MCF 10A (cell line): Measurements from ENCODE around the gene DCAF15. TPM values are rescaled to one million over a fixed set of nuclear protein-coding genes. Genes with fewer than 3 reads are reported as not detected.

Experiments used
- BruUV-seq: library from RNA; stranded (reverse); fragments of 400-500 nt; replicated peaks from 2 replicates; lab custom pipeline; 2021; lab: Mats Ljungman, UMichigan
- CTCF ChIA-PET: fragments of 300-600 bp; sonication (Branson Sonifier 250); formaldehyde crosslinking; extraction: SDS; loops from one replicate; lab custom pipeline; 2021; ENCODE audit warnings: antibody characterized with exemption, inconsistent platforms; lab: Yijun Ruan, JAX
- POLR2A ChIA-PET: fragments of 300-600, 350-650 bp; sonication (Branson Sonifier 250); formaldehyde crosslinking; extraction: SDS; loops from one replicate; lab custom pipeline; 2020; ENCODE audit warnings: antibody characterized with exemption, inconsistent platforms; lab: Yijun Ruan, JAX
- DNase-seq: peaks from one replicate; pipeline ENCODE4 v3.0.0-alpha.2; 2018; ENCODE audit not compliant: unreplicated experiment
- H3K27ac Mint-ChIP-seq: one replicate; pipeline ENCODE4 v1.8.0; 2022; ENCODE audit warnings: mild to moderate bottlenecking, low read depth, mixed read lengths; ENCODE audit not compliant: unreplicated experiment
- H3K27me3 Mint-ChIP-seq: one replicate; pipeline ENCODE4 v1.8.0; 2022; ENCODE audit warnings: mixed read lengths; ENCODE audit not compliant: insufficient read depth, unreplicated experiment
- H3K36me3 Mint-ChIP-seq: one replicate; pipeline ENCODE4 v1.8.0; 2022; ENCODE audit warnings: mild to moderate bottlenecking, moderate library complexity, mixed read lengths; ENCODE audit not compliant: insufficient read depth, unreplicated experiment
- H3K4me1 Mint-ChIP-seq: one replicate; pipeline ENCODE4 v1.8.0; 2022; ENCODE audit warnings: mixed read lengths; ENCODE audit not compliant: insufficient read depth, unreplicated experiment
- H3K4me3 Mint-ChIP-seq: one replicate; pipeline ENCODE4 v1.8.0; 2022; ENCODE audit warnings: mild to moderate bottlenecking, moderate library complexity, mixed read lengths; ENCODE audit not compliant: unreplicated experiment
- H3K9me3 Mint-ChIP-seq: one replicate; pipeline ENCODE4 v1.8.0; 2022; ENCODE audit warnings: mixed read lengths; ENCODE audit not compliant: unreplicated experiment
- intact Hi-C: fragments of 100-400 bp; cut with micrococcal nuclease; formaldehyde crosslinking; loops from 2 replicates; pipeline ENCODE4 v1.14.1; 2022
- total RNA-seq: library from RNA; stranded (reverse); gene quantifications from 2 replicates; pipeline ENCODE4 v1.2.3, GENCODE V29; 2022
- TF ChIP-seq, protein P1 (sequence below): fragments of 200-600 bp; IDR thresholded peaks from one replicate; pipeline ENCODE4 v1.8.0; 2022; ENCODE audit warnings: antibody characterized with exemption, mild to moderate bottlenecking; ENCODE audit not compliant: unreplicated experiment

The DCAF15 gene
- total RNA-seq, 1 experiment from 2014 or later = 19.3 TPM

DNA sequence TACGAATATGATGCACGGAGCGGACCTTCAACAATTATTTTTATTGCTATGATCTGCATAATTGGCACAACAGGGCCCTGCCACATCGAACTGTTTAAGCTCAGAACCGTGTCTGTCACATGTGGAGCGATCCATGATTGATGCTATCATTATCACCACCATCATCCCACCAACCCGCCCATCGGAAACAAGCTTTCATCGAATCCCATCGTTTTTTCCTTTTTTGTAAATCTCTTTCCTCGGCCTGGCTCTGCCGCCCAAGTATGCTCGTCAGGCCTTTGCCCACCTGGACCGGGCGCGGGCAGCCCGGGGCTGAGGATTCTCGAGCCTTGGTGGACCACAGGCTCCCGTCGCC, 533 bp upstream of the DCAF15 start:
- ChIA-PET POLR2A (interaction anchor here (0.8 to 2.7 kb wide), 5 partner anchors 13 to 131 kb away, joined by 3 to 12 read pairs (median 3); partner anchors contain the start of gene RFX1), CTCF (interaction anchor here (0.6 to 1.1 kb wide), 4 partner anchors 10 to 919 kb away, joined by 3 to 4 read pairs (median 3); no protein-coding TSS in a partner anchor)
- DNase-seq = no peak
- intact Hi-C loops = loop anchor here (2.0 kb wide), 1 partner anchor 71 kb away; no protein-coding TSS in a partner anchor
- no peaks in the 10 kb centered on the region for H3K27me3 Mint-ChIP-seq
- no TSS peak for BruUV-seq
- H3K4me3 Mint-ChIP-seq = peak overlapping the region; percentile 89
- TF ChIP-seq, protein P1, sequence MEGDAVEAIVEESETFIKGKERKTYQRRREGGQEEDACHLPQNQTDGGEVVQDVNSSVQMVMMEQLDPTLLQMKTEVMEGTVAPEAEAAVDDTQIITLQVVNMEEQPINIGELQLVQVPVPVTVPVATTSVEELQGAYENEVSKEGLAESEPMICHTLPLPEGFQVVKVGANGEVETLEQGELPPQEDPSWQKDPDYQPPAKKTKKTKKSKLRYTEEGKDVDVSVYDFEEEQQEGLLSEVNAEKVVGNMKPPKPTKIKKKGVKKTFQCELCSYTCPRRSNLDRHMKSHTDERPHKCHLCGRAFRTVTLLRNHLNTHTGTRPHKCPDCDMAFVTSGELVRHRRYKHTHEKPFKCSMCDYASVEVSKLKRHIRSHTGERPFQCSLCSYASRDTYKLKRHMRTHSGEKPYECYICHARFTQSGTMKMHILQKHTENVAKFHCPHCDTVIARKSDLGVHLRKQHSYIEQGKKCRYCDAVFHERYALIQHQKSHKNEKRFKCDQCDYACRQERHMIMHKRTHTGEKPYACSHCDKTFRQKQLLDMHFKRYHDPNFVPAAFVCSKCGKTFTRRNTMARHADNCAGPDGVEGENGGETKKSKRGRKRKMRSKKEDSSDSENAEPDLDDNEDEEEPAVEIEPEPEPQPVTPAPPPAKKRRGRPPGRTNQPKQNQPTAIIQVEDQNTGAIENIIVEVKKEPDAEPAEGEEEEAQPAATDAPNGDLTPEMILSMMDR = no peak
- peak overlapping the region; percentile 63 for H3K27ac Mint-ChIP-seq
- peaks cover 15% of the 10 kb centered on the region for H3K36me3 Mint-ChIP-seq
- H3K9me3 Mint-ChIP-seq = no peaks in the 10 kb centered on the region
- peaks cover 9% of the 10 kb centered on the region for H3K4me1 Mint-ChIP-seq

DNA sequence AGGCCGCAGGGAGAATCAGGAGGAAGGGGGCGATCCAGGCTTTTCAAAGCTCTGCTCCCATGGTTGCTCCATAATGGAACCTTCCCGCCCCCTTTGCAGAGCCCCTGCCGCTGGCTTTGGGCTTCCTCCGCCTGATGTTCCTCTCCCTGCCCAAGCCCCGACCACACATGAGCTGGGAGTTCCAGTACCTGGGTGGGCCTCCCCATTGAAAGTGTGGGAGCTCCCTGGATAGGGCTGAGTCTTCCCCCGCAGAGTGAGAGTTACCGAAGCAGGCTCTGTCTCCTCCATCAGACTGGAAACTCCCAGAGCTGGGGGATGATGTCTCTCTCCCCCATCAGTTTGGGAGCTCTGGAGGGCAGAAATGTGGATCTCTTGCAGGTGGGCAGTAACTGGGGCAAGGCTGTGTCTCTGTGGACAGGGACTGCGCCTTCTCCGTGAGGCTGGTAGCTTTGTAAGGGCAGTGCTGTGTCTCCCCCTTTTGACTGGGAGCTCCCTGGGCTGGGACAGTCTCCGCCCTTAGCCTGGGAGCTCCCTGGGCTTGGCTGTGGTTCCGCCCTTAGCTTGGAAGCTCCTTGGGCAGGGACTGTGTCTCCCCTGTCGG, 722 bp downstream of the DCAF15 start:
- Mint-ChIP-seq H3K27ac (peak overlapping the region; percentile 63), H3K4me3 (peak overlapping the region; percentile 89), H3K36me3 (peaks cover 20% of the 10 kb centered on the region), H3K9me3 (no peaks in the 10 kb centered on the region), H3K27me3 (no peaks in the 10 kb centered on the region), H3K4me1 (peaks cover 9% of the 10 kb centered on the region)
- ChIA-PET CTCF (interaction anchor here (0.6 to 1.5 kb wide), 10 partner anchors 11 to 182 kb away, joined by 3 to 5 read pairs (median 3); no protein-coding TSS in a partner anchor), POLR2A (interaction anchor here (0.6 to 2.7 kb wide), 10 partner anchors 19 to 428 kb away, joined by 3 to 12 read pairs (median 3); partner anchors contain the start of genes ADGRE5, IL27RA and RFX1)
- TF ChIP-seq, protein P1 = no peak
- intact Hi-C loops = loop anchor here (2.0 kb wide), 1 partner anchor 72 kb away; no protein-coding TSS in a partner anchor
- BruUV-seq = no TSS peak
- DNase-seq = peak; percentile 71

DNA sequence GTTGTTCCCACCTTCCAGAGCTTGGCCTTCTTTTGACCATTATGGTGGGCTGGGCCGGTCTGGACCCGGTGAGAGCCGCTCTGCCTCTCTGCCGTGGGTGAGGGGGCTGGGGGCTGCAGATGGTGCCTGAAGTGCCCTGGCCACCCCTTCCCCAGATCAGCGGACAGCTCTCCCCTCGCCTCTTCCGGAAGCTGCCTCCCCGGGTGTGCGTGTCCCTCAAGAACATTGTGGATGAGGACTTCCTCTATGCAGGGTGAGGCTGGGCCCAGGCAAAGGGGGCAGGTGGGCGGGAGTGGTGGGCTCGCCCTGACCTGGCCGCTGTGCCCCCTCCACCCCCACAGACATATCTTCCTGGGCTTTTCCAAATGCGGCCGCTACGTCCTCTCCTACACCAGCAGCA, 1.9 kb downstream of the DCAF15 start:
- H3K27ac Mint-ChIP-seq = no peak overlapping the region
- ChIA-PET CTCF (interaction anchor here (0.6 to 1.8 kb wide), 7 partner anchors 43 to 552 kb away, joined by 3 to 7 read pairs (median 3); partner anchors contain the start of gene MISP3), POLR2A (no interaction called here)
- intact Hi-C loops = no loop called here
- peaks cover 9% of the 10 kb centered on the region for H3K4me1 Mint-ChIP-seq
- TF ChIP-seq, protein P1 = no peak
- H3K9me3 Mint-ChIP-seq = no peaks in the 10 kb centered on the region
- BruUV-seq = no TSS peak
- peaks cover 24% of the 10 kb centered on the region for H3K36me3 Mint-ChIP-seq
- H3K4me3 Mint-ChIP-seq = no peak overlapping the region
- DNase-seq = no peak
- no peaks in the 10 kb centered on the region for H3K27me3 Mint-ChIP-seq

DNA sequence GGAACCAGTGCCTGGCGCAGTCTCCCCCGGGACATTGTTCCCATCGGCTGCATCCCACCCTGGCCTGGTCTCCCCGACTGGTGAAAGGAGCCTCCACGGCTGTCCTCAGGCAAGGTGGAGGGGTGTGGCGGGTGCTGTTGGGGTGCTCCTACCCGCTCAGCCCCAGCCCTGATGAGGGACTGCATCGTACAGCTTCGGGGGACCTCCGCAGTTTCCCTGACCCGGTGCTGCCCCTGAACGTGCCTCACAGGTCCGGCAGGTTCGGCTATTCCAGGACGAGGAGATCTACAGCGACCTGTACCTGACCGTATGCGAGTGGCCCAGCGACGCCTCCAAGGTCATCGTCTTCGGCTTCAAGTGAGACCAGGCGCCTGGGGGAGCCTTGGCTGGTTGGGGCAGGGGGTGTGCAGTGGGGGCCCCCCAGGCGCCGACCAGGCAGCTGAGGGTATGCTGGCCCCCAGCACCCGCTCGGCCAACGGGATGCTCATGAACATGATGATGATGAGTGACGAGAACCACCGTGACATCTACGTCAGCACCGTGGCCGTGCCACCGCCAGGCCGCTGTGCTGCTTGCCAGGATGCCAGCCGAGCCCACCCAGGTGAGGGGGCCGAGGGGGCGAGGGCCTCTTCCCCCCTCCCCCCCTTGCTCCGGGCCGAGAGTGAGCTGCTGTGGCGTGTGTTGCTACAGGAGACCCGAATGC, 3.5 kb downstream of the DCAF15 start:
- CTCF ChIA-PET = interaction anchor here (1.1 to 1.8 kb wide), 2 partner anchors 97 to 117 kb away, joined by 3 to 7 read pairs; partner anchors contain the start of gene MISP3
- peaks cover 40% of the 10 kb centered on the region for H3K36me3 Mint-ChIP-seq
- DNase-seq = no peak
- H3K4me1 Mint-ChIP-seq = peaks cover 9% of the 10 kb centered on the region
- POLR2A ChIA-PET = no interaction called here
- H3K27me3 Mint-ChIP-seq = no peaks in the 10 kb centered on the region
- TF ChIP-seq, protein P1 = no peak
- H3K4me3 Mint-ChIP-seq = no peak overlapping the region
- H3K9me3 Mint-ChIP-seq = no peaks in the 10 kb centered on the region
- intact Hi-C loops = no loop called here
- no peak overlapping the region for H3K27ac Mint-ChIP-seq
- BruUV-seq = no TSS peak
